Measurements from ENCODE around the gene LRP1.

DNA sequence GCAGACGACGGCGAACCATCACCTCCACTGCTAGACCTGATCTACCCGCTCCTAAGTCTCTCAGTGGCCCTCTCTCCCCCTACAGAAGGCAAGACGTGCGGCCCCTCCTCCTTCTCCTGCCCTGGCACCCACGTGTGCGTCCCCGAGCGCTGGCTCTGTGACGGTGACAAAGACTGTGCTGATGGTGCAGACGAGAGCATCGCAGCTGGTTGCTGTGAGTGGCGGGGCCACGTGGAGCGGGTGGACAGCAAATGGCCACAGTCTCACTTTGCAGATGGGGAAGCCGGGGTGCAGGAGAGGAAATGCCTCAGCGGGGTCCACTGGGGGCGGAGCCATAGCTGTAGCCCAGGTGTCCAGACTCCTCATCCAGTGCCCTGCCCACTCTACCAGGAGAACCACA is 66.9 kb downstream of the LRP1 start:
- TF ChIP-seq, protein P1, sequence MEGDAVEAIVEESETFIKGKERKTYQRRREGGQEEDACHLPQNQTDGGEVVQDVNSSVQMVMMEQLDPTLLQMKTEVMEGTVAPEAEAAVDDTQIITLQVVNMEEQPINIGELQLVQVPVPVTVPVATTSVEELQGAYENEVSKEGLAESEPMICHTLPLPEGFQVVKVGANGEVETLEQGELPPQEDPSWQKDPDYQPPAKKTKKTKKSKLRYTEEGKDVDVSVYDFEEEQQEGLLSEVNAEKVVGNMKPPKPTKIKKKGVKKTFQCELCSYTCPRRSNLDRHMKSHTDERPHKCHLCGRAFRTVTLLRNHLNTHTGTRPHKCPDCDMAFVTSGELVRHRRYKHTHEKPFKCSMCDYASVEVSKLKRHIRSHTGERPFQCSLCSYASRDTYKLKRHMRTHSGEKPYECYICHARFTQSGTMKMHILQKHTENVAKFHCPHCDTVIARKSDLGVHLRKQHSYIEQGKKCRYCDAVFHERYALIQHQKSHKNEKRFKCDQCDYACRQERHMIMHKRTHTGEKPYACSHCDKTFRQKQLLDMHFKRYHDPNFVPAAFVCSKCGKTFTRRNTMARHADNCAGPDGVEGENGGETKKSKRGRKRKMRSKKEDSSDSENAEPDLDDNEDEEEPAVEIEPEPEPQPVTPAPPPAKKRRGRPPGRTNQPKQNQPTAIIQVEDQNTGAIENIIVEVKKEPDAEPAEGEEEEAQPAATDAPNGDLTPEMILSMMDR (conservative IDR thresholded peaks at IDR 0.05): no peak
- TF ChIP-seq ZFX (IDR thresholded peaks at IDR 0.05): no peak
